ENCODE data around the gene FGFBP2. TPM values are rescaled to one million over a fixed set of nuclear protein-coding genes. Genes with fewer than 3 reads are reported as not detected.

The FGFBP2 gene
- total and polyA plus RNA-seq, 2 experiments from 2014 or later, result not detected

DNA sequence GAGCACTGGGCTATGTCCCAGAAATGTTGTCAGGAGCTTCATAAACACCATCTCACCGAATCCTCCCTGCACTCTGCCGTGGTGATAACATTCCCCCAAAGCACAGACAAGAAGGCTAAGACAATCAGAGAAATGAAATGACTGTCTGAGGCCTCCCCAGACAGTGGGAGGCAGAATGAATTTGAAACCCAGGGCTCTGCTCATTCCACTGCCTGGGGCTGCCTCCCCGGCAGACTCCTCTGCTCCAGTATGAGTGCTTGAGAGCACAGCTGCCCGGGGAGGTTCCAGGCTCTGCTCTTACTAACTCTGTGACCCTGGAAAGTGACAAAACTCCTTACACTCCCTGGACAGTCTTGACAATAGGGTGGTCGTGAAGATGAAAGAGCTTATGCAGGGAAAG, 34.1 kb downstream of the FGFBP2 start:
- Histone ChIP-seq H3K79me2 (ENCODE audit: insufficient read depth) (no peaks in the 10 kb centered on the region), H3F3A (ENCODE audit: insufficient read depth) (no peaks in the 10 kb centered on the region), H3K36me3 (ENCODE audit: low read depth) (no peaks in the 10 kb centered on the region), H3K4me2 (ENCODE audit: unreplicated experiment) (no peak overlapping the region), H3K4me3 (no peak overlapping the region), H3K4me1 (ENCODE audit: insufficient read depth) (no peaks in the 10 kb centered on the region), H3K9ac (no peak overlapping the region), H3K27me3 (replicated peaks; ENCODE audit: insufficient read depth) (peaks cover 11% of the 10 kb centered on the region; the same call in 1 of the 2 replicates), H3K9me2 (ENCODE audit: insufficient read depth) (no peaks in the 10 kb centered on the region), H3K9me3 (ENCODE audit: low read depth) (no peaks in the 10 kb centered on the region), H2AFZ (no peak overlapping the region), H4K20me1 (ENCODE audit: insufficient read depth) (no peaks in the 10 kb centered on the region), H3K27ac (no peak overlapping the region)
- DNase-seq, result no peak
- TF ChIP-seq EZH2phosphoT487 (IDR thresholded peaks at IDR 0.05; ENCODE audit: insufficient read depth, low read depth) (no peak), EZH2 (IDR thresholded peaks at IDR 0.05; ENCODE audit: insufficient read depth, poor library complexity, severe bottlenecking) (no peak)
- in situ Hi-C loops (cut with MboI), result no loop called here
- WGBS, 2 experiments (ENCODE audit: low coverage in 1 of 2, low lambda C conversion rate in 2 of 2, missing lambda C conversion rate in 2 of 2), result 82 to 84% methylated on average over 5 of the region's 5 CpGs

DNA sequence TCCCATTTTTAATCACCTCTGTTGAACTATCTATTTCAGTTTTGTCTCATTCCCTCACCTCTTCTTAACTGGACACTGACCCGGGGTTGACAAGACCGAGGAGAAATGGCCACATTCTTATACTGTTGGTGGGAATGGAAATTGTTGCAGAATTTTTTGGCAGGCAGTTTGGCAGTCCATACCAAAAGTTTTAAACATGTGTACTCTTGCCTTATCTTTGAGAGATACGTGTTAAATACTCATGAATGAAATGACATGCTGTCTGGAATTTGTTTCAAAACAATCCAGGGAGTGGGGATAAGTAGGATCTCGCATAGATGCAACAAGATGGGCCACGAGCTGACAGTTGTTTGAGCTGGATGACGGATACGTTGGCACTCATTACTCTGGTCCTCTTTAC, 36.5 kb downstream of the FGFBP2 start:
- in situ Hi-C loops (cut with MboI), result no loop called here
- Histone ChIP-seq H3K4me2 (ENCODE audit: unreplicated experiment) (no peak overlapping the region), H2AFZ (no peak overlapping the region), H4K20me1 (ENCODE audit: insufficient read depth) (no peaks in the 10 kb centered on the region), H3K36me3 (ENCODE audit: low read depth) (no peaks in the 10 kb centered on the region), H3K27me3 (replicated peaks; ENCODE audit: insufficient read depth) (peaks cover 11% of the 10 kb centered on the region; the same call in 1 of the 2 replicates), H3K9ac (no peak overlapping the region), H3K9me2 (ENCODE audit: insufficient read depth) (no peaks in the 10 kb centered on the region), H3K79me2 (ENCODE audit: insufficient read depth) (no peaks in the 10 kb centered on the region), H3K27ac (no peak overlapping the region), H3K9me3 (ENCODE audit: low read depth) (no peaks in the 10 kb centered on the region), H3K4me1 (ENCODE audit: insufficient read depth) (peaks cover 4% of the 10 kb centered on the region), H3F3A (ENCODE audit: insufficient read depth) (no peaks in the 10 kb centered on the region), H3K4me3 (no peak overlapping the region)
- DNase-seq, result no peak
- 66 to 71% methylated on average over 7 of the region's 7 CpGs for WGBS, 2 experiments (ENCODE audit: low coverage in 1 of 2, low lambda C conversion rate in 2 of 2, missing lambda C conversion rate in 2 of 2)
- no peak for TF ChIP-seq EZH2phosphoT487 (IDR thresholded peaks at IDR 0.05; ENCODE audit: insufficient read depth, low read depth)
- no peak for TF ChIP-seq EZH2 (IDR thresholded peaks at IDR 0.05; ENCODE audit: insufficient read depth, poor library complexity, severe bottlenecking)

DNA sequence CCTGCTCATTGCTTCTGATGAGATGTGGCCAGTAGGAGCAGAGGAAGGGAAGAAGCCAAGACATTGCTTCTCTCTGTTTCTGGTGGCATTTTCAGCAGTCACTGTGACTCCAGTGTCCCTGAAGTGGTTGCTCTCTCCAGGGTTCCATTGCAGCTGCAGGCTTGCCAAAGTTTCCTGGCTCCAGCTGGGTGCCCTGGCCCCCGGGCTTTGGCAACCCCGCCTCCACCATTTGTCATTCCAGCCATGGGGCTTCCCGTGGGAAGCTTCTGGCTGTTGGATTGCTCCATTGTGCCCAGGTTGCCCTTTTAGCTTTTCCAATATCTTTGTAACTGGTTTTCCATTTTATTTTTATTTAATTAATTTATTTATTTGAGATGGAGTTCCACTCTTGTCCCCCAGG, 37.1 kb downstream of the FGFBP2 start:
- Histone ChIP-seq H3F3A (ENCODE audit: insufficient read depth) (peaks cover 3% of the 10 kb centered on the region), H3K79me2 (ENCODE audit: insufficient read depth) (no peaks in the 10 kb centered on the region), H4K20me1 (ENCODE audit: insufficient read depth) (no peaks in the 10 kb centered on the region), H3K4me2 (ENCODE audit: unreplicated experiment) (no peak overlapping the region), H3K36me3 (ENCODE audit: low read depth) (no peaks in the 10 kb centered on the region), H3K27ac (no peak overlapping the region), H3K9me3 (ENCODE audit: low read depth) (no peaks in the 10 kb centered on the region), H3K4me3 (no peak overlapping the region), H3K9me2 (ENCODE audit: insufficient read depth) (no peaks in the 10 kb centered on the region), H3K4me1 (ENCODE audit: insufficient read depth) (peaks cover 9% of the 10 kb centered on the region), H3K9ac (no peak overlapping the region), H2AFZ (no peak overlapping the region), H3K27me3 (replicated peaks; ENCODE audit: insufficient read depth) (peaks cover 11% of the 10 kb centered on the region; the same call in 1 of the 2 replicates)
- TF ChIP-seq EZH2phosphoT487 (IDR thresholded peaks at IDR 0.05; ENCODE audit: insufficient read depth, low read depth) (no peak), EZH2 (IDR thresholded peaks at IDR 0.05; ENCODE audit: insufficient read depth, poor library complexity, severe bottlenecking) (no peak)
- in situ Hi-C loops (cut with MboI), result no loop called here
- WGBS, 2 experiments (ENCODE audit: low coverage in 1 of 2, low lambda C conversion rate in 2 of 2, missing lambda C conversion rate in 2 of 2), result 59 to 67% methylated on average over 3 of the region's 3 CpGs
- no peak for DNase-seq

DNA sequence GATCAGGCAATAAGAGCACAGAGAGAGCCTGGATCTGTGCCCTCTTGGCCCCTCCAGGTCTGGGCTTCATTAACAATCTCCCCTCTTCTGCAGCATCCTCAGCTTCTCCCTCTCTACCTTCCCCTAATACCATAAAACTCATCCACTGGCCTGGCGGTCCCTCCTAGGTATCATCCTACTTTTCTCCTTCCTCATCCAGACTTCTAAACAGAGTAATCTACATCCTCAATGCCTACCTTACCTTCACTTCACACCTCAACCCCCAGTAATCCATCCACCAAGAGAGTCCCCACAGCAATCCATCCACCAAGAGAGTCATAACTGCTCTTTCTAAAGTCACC, 41.4 kb downstream of the FGFBP2 start:
- no peak overlapping the region for H2AFZ ChIP-seq
- no peaks in the 10 kb centered on the region for H3K9me2 ChIP-seq (ENCODE audit: insufficient read depth)
- no peak overlapping the region for H3K4me2 ChIP-seq (ENCODE audit: unreplicated experiment)
- peaks cover 17% of the 10 kb centered on the region for H3K4me1 ChIP-seq (ENCODE audit: insufficient read depth)
- peaks cover 17% of the 10 kb centered on the region for H3F3A ChIP-seq (ENCODE audit: insufficient read depth)
- no peaks in the 10 kb centered on the region for H4K20me1 ChIP-seq (ENCODE audit: insufficient read depth)
- in situ Hi-C loops (cut with MboI), result no loop called here
- no peak for TF ChIP-seq EZH2phosphoT487 (IDR thresholded peaks at IDR 0.05; ENCODE audit: insufficient read depth, low read depth)
- no peak for TF ChIP-seq EZH2 (IDR thresholded peaks at IDR 0.05; ENCODE audit: insufficient read depth, poor library complexity, severe bottlenecking)
- H3K9ac ChIP-seq, result no peak overlapping the region
- 96 to 100% methylated on average over 1 of the region's 1 CpG for WGBS, 2 experiments (ENCODE audit: low coverage in 1 of 2, low lambda C conversion rate in 2 of 2, missing lambda C conversion rate in 2 of 2)
- H3K9me3 ChIP-seq (ENCODE audit: low read depth), result no peaks in the 10 kb centered on the region
- H3K79me2 ChIP-seq (ENCODE audit: insufficient read depth), result no peaks in the 10 kb centered on the region
- H3K4me3 ChIP-seq, result no peak overlapping the region
- DNase-seq, result no peak
- H3K27me3 ChIP-seq (replicated peaks; ENCODE audit: insufficient read depth), result no peaks in the 10 kb centered on the region
- no peak overlapping the region for H3K27ac ChIP-seq
- H3K36me3 ChIP-seq (ENCODE audit: low read depth), result no peaks in the 10 kb centered on the region

Data from GM23248 (cell line).